Heart left ventricle (tissue), 13 donors: ENCODE data around the gene RNF7.

ENCODE experiments used
- POLR2A ChIP-seq, 2 donors: fragments of 450-650 bp; IDR thresholded peaks; one replicate each; pipeline ENCODE4 v1.6.1; 2017; ENCODE audit warnings: antibody characterized with exemption in 2 of 2, mild to moderate bottlenecking in 2 of 2, moderate library complexity in 2 of 2
- TF ChIP-seq, protein P1 (sequence below), 12 donors: fragments of 200-600 bp; sonication (generic) in 4 of 12; IDR thresholded peaks; one replicate each; pipeline versions ENCODE4 v1.5.0 to v1.8.0; 2018 to 2022; ENCODE audit warnings: antibody characterized with exemption in 12 of 12, mild to moderate bottlenecking in 5 of 12
- donor health status: ischemic (EF 13 %, LVEDD 7.1; RV severe dilation, severe dysfunction).
- donor health status: DM: no; HTN: yes; CAD: no.
- donor health status: DM: no; HTN: no; CAD: no.
- donor health status: ischemic (EF 25% LVEDD 6.9; RV normal size, moderate dysfunction).
- donor health status: ischemic (EF 25% LVEDD 5.7; RV mildly dilated, moderate dysfunction).
- donor health status: ischemic (EF 35%, LVEDD 5.7; RV mildly dilated, moderate dysfunction).
- donor health status: nonischemic (EF 11% LVEDD 7.7; RV severe dilation, severe dysfunction).
- donor health status: DM: yes; HTN: yes; CAD: no.
- donor health status: PGD.
- donor health status: ischemic (EF 29% LVEDD 5.4; RV normal size, mild dysfunction).
- donor health status: nonischemic (EF 23%, LVEDD 6.1; RV moderate dilation, normal function).

GRCh38 chr3:141709126-141709770 lies 28.9 kb upstream of the RNF7 start:
- TF ChIP-seq, protein P1, sequence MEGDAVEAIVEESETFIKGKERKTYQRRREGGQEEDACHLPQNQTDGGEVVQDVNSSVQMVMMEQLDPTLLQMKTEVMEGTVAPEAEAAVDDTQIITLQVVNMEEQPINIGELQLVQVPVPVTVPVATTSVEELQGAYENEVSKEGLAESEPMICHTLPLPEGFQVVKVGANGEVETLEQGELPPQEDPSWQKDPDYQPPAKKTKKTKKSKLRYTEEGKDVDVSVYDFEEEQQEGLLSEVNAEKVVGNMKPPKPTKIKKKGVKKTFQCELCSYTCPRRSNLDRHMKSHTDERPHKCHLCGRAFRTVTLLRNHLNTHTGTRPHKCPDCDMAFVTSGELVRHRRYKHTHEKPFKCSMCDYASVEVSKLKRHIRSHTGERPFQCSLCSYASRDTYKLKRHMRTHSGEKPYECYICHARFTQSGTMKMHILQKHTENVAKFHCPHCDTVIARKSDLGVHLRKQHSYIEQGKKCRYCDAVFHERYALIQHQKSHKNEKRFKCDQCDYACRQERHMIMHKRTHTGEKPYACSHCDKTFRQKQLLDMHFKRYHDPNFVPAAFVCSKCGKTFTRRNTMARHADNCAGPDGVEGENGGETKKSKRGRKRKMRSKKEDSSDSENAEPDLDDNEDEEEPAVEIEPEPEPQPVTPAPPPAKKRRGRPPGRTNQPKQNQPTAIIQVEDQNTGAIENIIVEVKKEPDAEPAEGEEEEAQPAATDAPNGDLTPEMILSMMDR (IDR thresholded peaks at IDR 0.05) = no peak
- TF ChIP-seq POLR2A (IDR thresholded peaks at IDR 0.05) = no peak
